Endothelial cell of umbilical vein (primary cell): ENCODE data around the gene SERPINA5. TPM values are rescaled to one million over a fixed set of nuclear protein-coding genes. Genes with fewer than 3 reads are reported as not detected.

Source experiments
- BruUV-seq: library from RNA; stranded (reverse); fragments of 400-500 nt; replicated peaks from 2 replicates; lab custom pipeline; 2021; lab: Mats Ljungman, UMichigan
- CTCF ChIA-PET: fragments of 300-600, 350-600 bp; sonication (Branson Sonifier 250); formaldehyde crosslinking; loops from one replicate; lab custom pipeline; 2021; ENCODE audit warnings: antibody characterized with exemption, inconsistent platforms; lab: Charles Lee
- POLR2A ChIA-PET: fragments of 300-600, 350-600 bp; sonication (Branson Sonifier 250); formaldehyde crosslinking; loops from one replicate; lab custom pipeline; 2021; ENCODE audit warnings: antibody characterized with exemption, inconsistent platforms; lab: Charles Lee
- DNase-seq: peaks from one replicate; pipeline ENCODE4 v3.0.0-alpha.2; 2011; ENCODE audit warnings: low read depth, low spot score
- FAIRE-seq: peaks from 2 replicates; lab custom pipeline; 2011; peaks lifted over from hg19 to GRCh38; lab: Jason Lieb, UNC
- H2AFZ ChIP-seq: 2 replicates; pipeline ENCODE4 v1.6.0; 2012; ENCODE audit warnings: low read depth, low read length, control low read depth, inconsistent platforms
- H3K27ac ChIP-seq: 2 replicates; pipeline ENCODE4 v1.5.1; 2011; ENCODE audit warnings: low read depth, mild to moderate bottlenecking, control low read depth, low read length, moderate library complexity; ENCODE audit not compliant: insufficient read depth
- H3K27me3 ChIP-seq, 2 experiments: 2 replicates each; pipeline versions ENCODE4 v1.6.0 to v1.6.1; 2011; ENCODE audit warnings: low read length in 2 of 2, mixed read lengths in 1 of 2; ENCODE audit not compliant: control insufficient read depth in 2 of 2, insufficient read depth in 2 of 2
- H3K36me3 ChIP-seq, 2 experiments: 2 replicates in 1 of 2; 3 replicates in 1 of 2; pipeline ENCODE4 v1.5.1; 2011; ENCODE audit warnings: low read length in 2 of 2, mild to moderate bottlenecking in 1 of 2, moderate library complexity in 1 of 2; ENCODE audit not compliant: control insufficient read depth in 2 of 2, insufficient read depth in 2 of 2; ENCODE audit errors: extremely low read depth in 1 of 2
- H3K4me1 ChIP-seq: 3 replicates; pipeline ENCODE4 v1.5.1; 2011; ENCODE audit warnings: mild to moderate bottlenecking, low read length; ENCODE audit not compliant: control insufficient read depth, insufficient read depth; ENCODE audit errors: extremely low read depth
- H3K4me2 ChIP-seq: 2 replicates; pipeline ENCODE4 v1.6.1; 2011; ENCODE audit warnings: low read length, control low read depth, mixed read lengths; ENCODE audit not compliant: insufficient read depth
- H3K4me3 ChIP-seq, 3 experiments: fragments of 200-600 bp in 1 of 3; sonication (generic), shearing (Covaris generic) in 1 of 3; replicated peaks in 1 of 3; 2 replicates each; pipeline ENCODE4 v1.5.1; 2011 to 2016; ENCODE audit warnings: control low read depth in 3 of 3, low read length in 3 of 3, mild to moderate bottlenecking in 2 of 3, inconsistent platforms in 1 of 3, low read depth in 1 of 3, moderate library complexity in 1 of 3; ENCODE audit not compliant: insufficient read depth in 1 of 3
- H3K79me2 ChIP-seq: 2 replicates; pipeline ENCODE4 v1.6.0; 2012; ENCODE audit warnings: low read length, inconsistent platforms; ENCODE audit not compliant: control insufficient read depth, insufficient read depth
- H3K9ac ChIP-seq: replicated peaks from 2 replicates; pipeline ENCODE3; 2011; ENCODE audit warnings: low read length, control low read depth; ENCODE audit not compliant: insufficient read depth; ENCODE audit errors: extremely low read depth
- H3K9me1 ChIP-seq: replicated peaks from 3 replicates; pipeline ENCODE4 v1.6.0; 2011; ENCODE audit warnings: mild to moderate bottlenecking, low read length; ENCODE audit not compliant: control insufficient read depth, insufficient read depth; ENCODE audit errors: extremely low read depth
- H3K9me3 ChIP-seq: replicated peaks from 2 replicates; pipeline ENCODE4 v1.5.1; 2012; ENCODE audit warnings: low read length, inconsistent platforms; ENCODE audit not compliant: control insufficient read depth, insufficient read depth
- H4K20me1 ChIP-seq: replicated peaks from 2 replicates; pipeline ENCODE3; 2011; ENCODE audit warnings: mild to moderate bottlenecking, low read length; ENCODE audit not compliant: control insufficient read depth, insufficient read depth; ENCODE audit errors: extremely low read depth
- EZH2 ChIP-seq: IDR thresholded peaks from 2 replicates; pipeline ENCODE4 v1.6.1; 2012; ENCODE audit warnings: borderline replicate concordance, low read depth, mild to moderate bottlenecking, moderate library complexity, low read length, inconsistent platforms; ENCODE audit not compliant: severe bottlenecking
- FOS ChIP-seq: IDR thresholded peaks from 2 replicates; pipeline ENCODE4 v1.6.1; 2011; ENCODE audit warnings: mild to moderate bottlenecking, low read length, moderate library complexity, borderline replicate concordance; ENCODE audit not compliant: insufficient read depth
- GATA2 ChIP-seq: IDR thresholded peaks from 2 replicates; pipeline ENCODE4 v1.7.0; 2011; ENCODE audit warnings: low read depth, mild to moderate bottlenecking, moderate library complexity, mixed read lengths, low read length; ENCODE audit not compliant: insufficient read length, insufficient read depth
- JUN ChIP-seq: IDR thresholded peaks from 2 replicates; pipeline ENCODE4 v1.6.1; 2011; ENCODE audit warnings: borderline replicate concordance, low read depth; ENCODE audit not compliant: insufficient read length, insufficient read depth
- MAX ChIP-seq: IDR thresholded peaks from 2 replicates; pipeline ENCODE4 v1.6.1; 2011; ENCODE audit not compliant: insufficient read depth, insufficient read length
- MYC ChIP-seq: IDR thresholded peaks from one replicate; pipeline ENCODE4 v1.6.1; 2011; ENCODE audit warnings: mild to moderate bottlenecking, low read depth, low read length
- POLR2A ChIP-seq: IDR thresholded peaks from 2 replicates; pipeline ENCODE4 v1.6.1; 2012; ENCODE audit warnings: low read depth, mild to moderate bottlenecking, control low read depth, low read length
- POLR2AphosphoS5 ChIP-seq: IDR thresholded peaks from 2 replicates; pipeline ENCODE4 v1.6.1; 2012; ENCODE audit warnings: low read depth, mild to moderate bottlenecking, control low read depth, low read length, moderate library complexity; ENCODE audit not compliant: insufficient read depth
- dilution Hi-C: fragments of 300-500 bp; cut with MboI; formaldehyde crosslinking; loops from one replicate; pipeline ENCODE4 v1.15.0; 2019; ENCODE audit warnings: low sequenced_read_pairs; ENCODE audit not compliant: extremely low pct_ligation_motif_present
- intact Hi-C: fragments of 100-400 bp; cut with micrococcal nuclease; formaldehyde crosslinking; loops from one replicate; pipeline ENCODE4 v1.10.0; 2022
- polyA plus RNA-seq, 4 experiments: library from polyadenylated mRNA; depleted of rRNA in 3 of 4; stranded (reverse) in 3 of 4; unstranded in 1 of 4; fragments of >200 nt; gene quantifications; 2 replicates each; pipeline versions ENCODE4 v1.2.1 to v1.2.3, GENCODE V29; 2011 to 2012; ENCODE audit warnings: missing spikeins in 1 of 4
- total RNA-seq: library from RNA; stranded (reverse); gene quantifications from 2 replicates; pipeline ENCODE4 v1.2.3, GENCODE V29; 2021
- TF ChIP-seq, protein P1 (sequence below), 2 donors: IDR thresholded peaks; 1 replicate in 1 of 2; 2 replicates in 1 of 2; pipeline ENCODE4 v1.5.1; 2011; ENCODE audit warnings: low read length in 2 of 2, mild to moderate bottlenecking in 2 of 2, moderate library complexity in 2 of 2, control low read depth in 1 of 2, inconsistent platforms in 1 of 2, low read depth in 1 of 2; ENCODE audit not compliant: insufficient read depth in 1 of 2; ENCODE audit errors: extremely low read depth in 1 of 2

Gene SERPINA5
- total and polyA plus RNA-seq, 2 donors (not counting 3 experiments of a cell fraction or from before 2014, with no cell fraction given): 0.12 TPM; not detected in 1

GRCh38 chr14:94582851-94583250, 1.6 kb downstream of the SERPINA5 start:
- Histone ChIP-seq H3K4me3 (no peak overlapping the region), H3K27ac (no peak overlapping the region), H3K79me2 (no peaks in the 10 kb centered on the region), H3K27me3 (no peaks in the 10 kb centered on the region), H3K9me3 (no peaks in the 10 kb centered on the region), H4K20me1 (no peaks in the 10 kb centered on the region), H3K9ac (no peak overlapping the region), H2AFZ (no peak overlapping the region), H3K9me1 (no peaks in the 10 kb centered on the region), H3K4me1 (no peaks in the 10 kb centered on the region), H3K4me2 (no peak overlapping the region), H3K36me3 (no peaks in the 10 kb centered on the region)
- DNase-seq (no peak), FAIRE-seq (no peak)
- intact Hi-C loops (no loop called here), dilution Hi-C loops (no loop called here)
- TF ChIP-seq MAX: no peak
- TF ChIP-seq MYC: no peak
- no peak for TF ChIP-seq JUN
- TF ChIP-seq POLR2A: no peak
- no peak for TF ChIP-seq GATA2
- TF ChIP-seq EZH2: no peak
- TF ChIP-seq FOS: no peak
- TF ChIP-seq, protein P1, sequence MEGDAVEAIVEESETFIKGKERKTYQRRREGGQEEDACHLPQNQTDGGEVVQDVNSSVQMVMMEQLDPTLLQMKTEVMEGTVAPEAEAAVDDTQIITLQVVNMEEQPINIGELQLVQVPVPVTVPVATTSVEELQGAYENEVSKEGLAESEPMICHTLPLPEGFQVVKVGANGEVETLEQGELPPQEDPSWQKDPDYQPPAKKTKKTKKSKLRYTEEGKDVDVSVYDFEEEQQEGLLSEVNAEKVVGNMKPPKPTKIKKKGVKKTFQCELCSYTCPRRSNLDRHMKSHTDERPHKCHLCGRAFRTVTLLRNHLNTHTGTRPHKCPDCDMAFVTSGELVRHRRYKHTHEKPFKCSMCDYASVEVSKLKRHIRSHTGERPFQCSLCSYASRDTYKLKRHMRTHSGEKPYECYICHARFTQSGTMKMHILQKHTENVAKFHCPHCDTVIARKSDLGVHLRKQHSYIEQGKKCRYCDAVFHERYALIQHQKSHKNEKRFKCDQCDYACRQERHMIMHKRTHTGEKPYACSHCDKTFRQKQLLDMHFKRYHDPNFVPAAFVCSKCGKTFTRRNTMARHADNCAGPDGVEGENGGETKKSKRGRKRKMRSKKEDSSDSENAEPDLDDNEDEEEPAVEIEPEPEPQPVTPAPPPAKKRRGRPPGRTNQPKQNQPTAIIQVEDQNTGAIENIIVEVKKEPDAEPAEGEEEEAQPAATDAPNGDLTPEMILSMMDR (IDR thresholded peaks at IDR 0.05; ENCODE audit: extremely low read depth in 1 of 2, insufficient read depth in 1 of 2, low read depth in 1 of 2, low read length in 2 of 2): no peak
- no peak for TF ChIP-seq POLR2AphosphoS5
- POLR2A ChIA-PET: no interaction called here
- CTCF ChIA-PET: interaction anchor here (1.8 kb wide), 1 partner anchor 34 kb away, joined by 7 read pairs; no protein-coding TSS in a partner anchor
- BruUV-seq: no TSS peak
